Chondrocyte (in vitro differentiated cells): ENCODE data around the gene EZH1. TPM values are rescaled to one million over a fixed set of nuclear protein-coding genes. Genes with fewer than 3 reads are reported as not detected.

ENCODE experiments used
- DNase-seq: peaks from one replicate; pipeline ENCODE4 v3.0.0; 2021; ENCODE audit warnings: mixed read lengths, low spot score
- H3K27ac Mint-ChIP-seq: one replicate; pipeline ENCODE4 v1.8.0; 2021; ENCODE audit warnings: mild to moderate bottlenecking, moderate library complexity, mixed read lengths; ENCODE audit not compliant: unreplicated experiment
- H3K27me3 Mint-ChIP-seq: 2 replicates; pipeline ENCODE4 v1.8.0; 2021; ENCODE audit warnings: low read depth, mixed read lengths
- H3K36me3 Mint-ChIP-seq: 2 replicates; pipeline ENCODE4 v1.8.0; 2021; ENCODE audit warnings: low read depth, mixed read lengths
- H3K4me1 Mint-ChIP-seq: 2 replicates; pipeline ENCODE4 v1.8.0; 2021; ENCODE audit warnings: low read depth, mild to moderate bottlenecking, mixed read lengths
- H3K4me3 Mint-ChIP-seq: one replicate; pipeline ENCODE4 v1.8.0; 2021; ENCODE audit warnings: mild to moderate bottlenecking, moderate library complexity, mixed read lengths; ENCODE audit not compliant: unreplicated experiment
- H3K9me3 Mint-ChIP-seq: 2 replicates; pipeline ENCODE4 v1.8.0; 2021; ENCODE audit warnings: low read depth, mixed read lengths
- total RNA-seq: library from RNA; stranded (reverse); gene quantifications from 3 replicates; pipeline ENCODE4 v1.2.1, GENCODE V29; 2021
- TF ChIP-seq, protein P1 (sequence below): fragments of 200-600 bp; sonication (generic); IDR thresholded peaks from 2 replicates; pipeline ENCODE4 v1.5.0; 2021; ENCODE audit warnings: antibody characterized with exemption, mild to moderate bottlenecking, moderate library complexity

Gene EZH1
- total RNA-seq, 1 donor from 2014 or later = 22.2 TPM

DNA sequence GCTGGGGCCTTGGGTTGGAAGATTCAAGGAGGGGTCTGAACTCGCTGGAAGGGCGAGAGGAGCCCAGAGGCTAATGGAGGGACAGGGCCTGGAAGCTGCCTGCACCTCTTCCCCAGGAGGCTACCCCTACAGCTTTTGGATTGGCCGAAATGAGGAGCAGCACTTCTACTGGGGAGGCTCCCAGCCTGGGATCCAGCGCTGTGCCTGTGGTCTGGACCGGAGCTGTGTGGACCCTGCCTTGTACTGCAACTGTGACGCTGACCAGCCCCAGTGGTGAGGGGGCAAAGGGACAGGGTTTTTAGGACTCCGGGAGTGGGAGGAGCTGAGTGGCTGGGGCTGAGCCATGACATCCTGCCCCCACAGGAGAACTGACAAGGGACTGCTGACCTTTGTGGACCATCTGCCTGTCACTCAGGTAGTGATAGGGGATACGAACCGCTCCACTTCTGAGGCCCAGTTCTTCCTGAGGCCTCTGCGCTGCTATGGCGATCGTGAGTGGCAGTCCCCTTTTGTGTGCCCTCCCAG, 53.8 kb downstream of the EZH1 start:
- Mint-ChIP-seq H3K27me3 (no peaks in the 10 kb centered on the region), H3K4me3 (no peak overlapping the region), H3K9me3 (no peaks in the 10 kb centered on the region), H3K36me3 (peaks cover 20% of the 10 kb centered on the region), H3K27ac (no peak overlapping the region), H3K4me1 (no peaks in the 10 kb centered on the region)
- DNase-seq = no peak
- TF ChIP-seq, protein P1, sequence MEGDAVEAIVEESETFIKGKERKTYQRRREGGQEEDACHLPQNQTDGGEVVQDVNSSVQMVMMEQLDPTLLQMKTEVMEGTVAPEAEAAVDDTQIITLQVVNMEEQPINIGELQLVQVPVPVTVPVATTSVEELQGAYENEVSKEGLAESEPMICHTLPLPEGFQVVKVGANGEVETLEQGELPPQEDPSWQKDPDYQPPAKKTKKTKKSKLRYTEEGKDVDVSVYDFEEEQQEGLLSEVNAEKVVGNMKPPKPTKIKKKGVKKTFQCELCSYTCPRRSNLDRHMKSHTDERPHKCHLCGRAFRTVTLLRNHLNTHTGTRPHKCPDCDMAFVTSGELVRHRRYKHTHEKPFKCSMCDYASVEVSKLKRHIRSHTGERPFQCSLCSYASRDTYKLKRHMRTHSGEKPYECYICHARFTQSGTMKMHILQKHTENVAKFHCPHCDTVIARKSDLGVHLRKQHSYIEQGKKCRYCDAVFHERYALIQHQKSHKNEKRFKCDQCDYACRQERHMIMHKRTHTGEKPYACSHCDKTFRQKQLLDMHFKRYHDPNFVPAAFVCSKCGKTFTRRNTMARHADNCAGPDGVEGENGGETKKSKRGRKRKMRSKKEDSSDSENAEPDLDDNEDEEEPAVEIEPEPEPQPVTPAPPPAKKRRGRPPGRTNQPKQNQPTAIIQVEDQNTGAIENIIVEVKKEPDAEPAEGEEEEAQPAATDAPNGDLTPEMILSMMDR = no peak

DNA sequence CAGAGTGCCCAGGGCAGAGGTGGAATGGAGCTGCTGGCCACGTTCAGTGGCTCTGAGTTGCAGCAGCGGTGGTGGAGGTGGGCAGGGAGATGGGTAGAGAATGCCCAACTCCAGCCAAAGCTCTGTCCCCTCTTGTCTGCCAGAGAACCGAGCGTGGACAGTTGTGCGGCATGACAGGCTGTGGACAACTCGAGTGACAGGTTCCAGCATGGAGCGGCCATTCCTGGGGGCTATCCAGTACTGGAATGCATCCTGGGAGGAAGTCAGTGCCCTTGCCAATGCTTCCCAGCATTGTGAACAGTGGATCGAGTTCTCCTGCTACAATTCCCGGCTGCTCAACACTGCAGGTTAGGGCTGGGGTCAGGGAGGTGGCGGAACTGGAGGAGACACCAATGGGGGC, 54.2 kb downstream of the EZH1 start:
- Mint-ChIP-seq H3K36me3 (peaks cover 20% of the 10 kb centered on the region), H3K9me3 (no peaks in the 10 kb centered on the region), H3K27me3 (no peaks in the 10 kb centered on the region), H3K27ac (no peak overlapping the region), H3K4me3 (no peak overlapping the region), H3K4me1 (no peaks in the 10 kb centered on the region)
- TF ChIP-seq, protein P1 = no peak
- DNase-seq = no peak

DNA sequence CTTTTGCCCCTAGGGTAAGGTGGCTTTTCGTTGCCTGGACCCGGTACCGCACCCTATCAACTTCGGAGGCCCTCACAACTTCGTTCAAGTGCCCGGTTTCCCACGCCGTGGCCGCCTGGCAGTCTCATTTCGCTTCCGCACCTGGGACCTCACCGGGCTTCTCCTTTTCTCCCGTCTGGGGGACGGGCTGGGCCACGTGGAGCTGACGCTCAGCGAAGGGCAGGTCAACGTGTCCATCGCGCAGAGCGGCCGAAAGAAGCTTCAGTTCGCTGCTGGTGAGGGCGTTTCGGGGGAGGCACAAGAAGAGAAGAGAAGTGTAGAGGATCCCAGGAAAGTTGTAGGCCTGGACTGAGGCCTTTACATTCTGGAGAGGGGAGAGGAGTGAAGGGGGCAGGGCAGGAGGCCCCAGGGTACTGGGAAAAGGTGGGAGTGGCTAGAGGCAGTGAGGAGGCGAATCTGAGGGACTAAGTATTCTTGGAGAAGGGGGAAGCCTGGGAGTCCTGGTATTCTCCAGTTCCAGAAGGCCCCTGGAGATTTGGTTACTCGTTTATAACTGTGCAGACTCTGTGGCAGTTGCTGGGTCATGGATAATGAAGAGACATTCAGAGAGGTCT, 57.0 kb downstream of the EZH1 start:
- no peak for DNase-seq
- Mint-ChIP-seq H3K9me3 (no peaks in the 10 kb centered on the region), H3K27me3 (no peaks in the 10 kb centered on the region), H3K27ac (no peak overlapping the region), H3K36me3 (peaks cover 21% of the 10 kb centered on the region), H3K4me1 (peaks cover 7% of the 10 kb centered on the region), H3K4me3 (no peak overlapping the region)
- TF ChIP-seq, protein P1 = no peak

DNA sequence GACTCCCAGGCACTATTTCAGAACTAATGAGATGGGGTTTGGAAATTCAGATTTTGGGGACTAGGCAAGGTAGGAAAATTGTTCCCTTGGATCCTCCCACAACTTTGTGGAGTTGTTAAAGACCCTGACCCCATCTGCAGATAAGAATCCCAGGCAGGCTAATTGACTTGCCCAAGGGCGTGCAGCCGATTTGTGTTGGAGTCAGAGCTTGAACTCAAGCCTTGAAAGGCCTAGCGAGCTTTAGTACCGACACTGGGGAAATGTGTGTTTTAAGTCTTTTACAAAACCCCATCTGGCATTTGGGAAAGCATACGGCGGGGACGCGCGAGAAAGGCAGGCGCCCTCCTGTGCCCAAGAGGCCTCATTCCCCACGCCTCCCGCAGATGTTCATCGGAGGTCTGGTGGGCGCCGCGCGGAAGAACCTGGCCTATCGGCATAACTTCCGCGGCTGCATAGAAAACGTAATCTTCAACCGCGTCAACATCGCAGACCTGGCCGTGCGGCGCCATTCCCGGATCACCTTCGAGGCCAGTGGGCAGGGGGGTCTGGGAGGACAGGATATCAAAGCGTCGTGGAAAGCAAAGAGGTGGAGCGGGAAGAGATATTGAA, 58.2 kb downstream of the EZH1 start:
- Mint-ChIP-seq H3K4me3 (no peak overlapping the region), H3K36me3 (peaks cover 19% of the 10 kb centered on the region), H3K27me3 (no peaks in the 10 kb centered on the region), H3K27ac (no peak overlapping the region), H3K9me3 (no peaks in the 10 kb centered on the region), H3K4me1 (peaks cover 17% of the 10 kb centered on the region)
- TF ChIP-seq, protein P1 = no peak
- no peak for DNase-seq

DNA sequence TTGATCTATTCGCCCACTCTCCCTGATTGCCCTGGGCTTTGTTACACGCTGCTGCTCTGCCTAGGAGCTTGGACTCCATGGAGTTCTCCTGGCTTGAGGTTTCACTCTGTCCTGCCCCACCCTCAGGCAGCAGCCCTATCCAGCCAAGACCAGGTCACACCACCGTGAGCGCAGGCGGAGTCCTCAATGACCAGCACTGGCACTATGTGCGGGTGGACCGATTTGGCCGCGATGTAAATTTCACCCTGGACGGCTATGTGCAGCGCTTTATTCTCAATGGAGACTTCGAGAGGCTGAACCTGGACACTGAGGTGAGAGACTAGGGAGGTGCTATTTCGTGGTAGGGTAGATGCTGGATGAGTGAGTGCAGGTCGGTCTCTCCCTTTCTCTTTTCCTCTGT, 59.0 kb downstream of the EZH1 start:
- TF ChIP-seq, protein P1 = no peak
- no peak overlapping the region for H3K27ac Mint-ChIP-seq
- no peak for DNase-seq
- no peaks in the 10 kb centered on the region for H3K27me3 Mint-ChIP-seq
- peaks cover 20% of the 10 kb centered on the region for H3K4me1 Mint-ChIP-seq
- peaks cover 16% of the 10 kb centered on the region for H3K36me3 Mint-ChIP-seq
- no peaks in the 10 kb centered on the region for H3K9me3 Mint-ChIP-seq
- H3K4me3 Mint-ChIP-seq = no peak overlapping the region
